ENCODE results near the gene EVX2.

The EVX2 gene

GRCh38 chr2:176039375-176039774 lies 44.4 kb downstream of the EVX2 start:
- DNase-seq, result no peak

DNA sequence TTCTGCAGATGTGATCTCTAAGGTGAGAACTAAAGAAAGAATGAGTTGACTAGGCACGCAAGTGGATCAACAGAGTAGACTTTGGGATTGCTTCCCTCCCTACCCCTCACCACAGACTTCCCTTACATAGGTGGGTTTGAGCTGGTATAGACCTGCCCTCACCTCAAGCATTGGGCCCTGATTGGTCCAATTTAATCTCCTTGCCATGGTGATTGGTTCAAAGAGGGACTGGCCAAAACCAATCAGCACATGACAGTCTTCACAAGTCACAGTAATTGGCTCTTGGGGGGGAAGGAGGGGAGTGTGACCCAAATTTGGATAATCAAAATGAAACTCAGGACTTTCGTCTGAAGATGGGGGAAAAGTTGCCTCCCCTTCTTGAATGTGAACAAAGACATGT lies 45.1 kb downstream of the EVX2 start:
- DNase-seq, result no peak

DNA sequence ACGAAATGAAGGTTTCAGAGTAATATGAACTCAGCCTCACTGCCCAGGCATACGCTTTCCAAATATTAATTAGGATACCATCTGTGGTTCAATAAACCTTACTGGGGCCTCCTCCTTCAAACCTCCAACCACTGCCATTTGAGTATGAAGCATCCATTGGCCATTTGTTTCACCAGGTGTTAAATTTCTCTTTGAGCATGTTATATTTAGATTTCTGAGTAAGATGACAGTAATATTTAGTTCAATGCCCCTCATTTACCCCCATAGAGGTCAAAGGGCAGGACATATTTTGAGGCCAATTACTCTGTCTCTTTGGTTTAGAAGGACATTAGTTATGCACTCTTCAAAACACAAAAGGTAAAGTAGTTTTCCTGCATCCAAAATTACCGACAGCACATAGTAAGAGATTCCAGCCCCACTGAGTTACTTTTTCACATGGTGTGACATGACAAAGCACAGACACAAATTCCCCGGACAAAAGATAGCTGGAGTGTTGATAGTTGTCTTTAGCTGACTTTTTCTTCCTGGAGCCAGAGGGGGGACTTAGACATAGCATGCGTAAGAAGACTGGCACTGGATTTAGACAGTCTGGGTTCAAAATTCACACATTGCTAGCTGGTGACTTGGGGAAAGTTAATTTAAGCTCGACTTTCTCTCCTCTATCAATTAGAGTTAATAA lies 48.6 kb downstream of the EVX2 start:
- no peak for DNase-seq

DNA sequence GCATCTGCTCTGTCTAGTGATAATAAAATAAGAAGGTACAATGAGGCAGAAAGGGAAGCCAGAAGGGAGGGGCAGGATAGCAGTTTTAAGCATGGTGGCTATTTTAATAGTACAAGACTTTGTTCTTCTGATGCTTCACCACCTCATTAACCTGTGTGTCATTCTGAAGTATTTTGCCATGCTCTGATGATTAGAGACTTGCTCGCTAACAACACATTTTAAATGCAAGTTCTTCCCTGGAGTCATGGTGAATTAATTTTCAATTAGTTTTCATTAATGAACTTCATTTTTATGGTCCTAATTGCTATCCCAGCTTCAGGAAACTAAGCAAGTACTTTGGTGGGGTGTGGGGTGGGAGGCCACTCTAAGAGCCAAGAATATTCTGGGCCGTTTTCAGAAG lies 56.0 kb downstream of the EVX2 start:
- no peak for DNase-seq

Data from NCI-H2107 (cell line).